GM19043 (cell line): ENCODE measurements around the gene RREB1.

Experiments
- ATAC-seq: cut with Tn5 transposase; IDR thresholded peaks from one replicate; pipeline ENCODE4 v1.9.1; 2021; ENCODE audit warnings: low read depth; ENCODE audit not compliant: unreplicated experiment

Gene RREB1

GRCh38 chr6:7207720-7208119 is 100.0 kb downstream of the RREB1 start:
- no peak for ATAC-seq

GRCh38 chr6:7213416-7213815 is 105.7 kb downstream of the RREB1 start:
- no peak for ATAC-seq

- no peak for ATAC-seq
Measured at GRCh38 chr6:7214468-7214867, 106.7 kb downstream of the RREB1 start.

- no peak for ATAC-seq
Measured at GRCh38 chr6:7215131-7215530, 107.4 kb downstream of the RREB1 start.

GRCh38 chr6:7215798-7216231 is 108.1 kb downstream of the RREB1 start:
- ATAC-seq: no peak

- ATAC-seq: no peak
Measured at GRCh38 chr6:7216941-7217621, 109.3 kb downstream of the RREB1 start.

GRCh38 chr6:7218406-7218988 is 110.7 kb downstream of the RREB1 start:
- no peak for ATAC-seq

GRCh38 chr6:7219310-7219709 is 111.5 kb downstream of the RREB1 start:
- no peak for ATAC-seq

GRCh38 chr6:7222197-7222596 is 114.4 kb downstream of the RREB1 start:
- ATAC-seq: no peak

- ATAC-seq: no peak
Measured at GRCh38 chr6:7224731-7225130, 117.0 kb downstream of the RREB1 start.

- ATAC-seq: no peak
Measured at GRCh38 chr6:7228662-7229375, 121.1 kb downstream of the RREB1 start.

GRCh38 chr6:7229376-7230326 is 121.9 kb downstream of the RREB1 start:
- ATAC-seq: no peak

- no peak for ATAC-seq
Measured at GRCh38 chr6:7230327-7230691, 122.5 kb downstream of the RREB1 start.

- ATAC-seq: no peak
Measured at GRCh38 chr6:7230956-7231713, 123.4 kb downstream of the RREB1 start.

- no peak for ATAC-seq
Measured at GRCh38 chr6:7232351-7232750, 124.6 kb downstream of the RREB1 start.

GRCh38 chr6:7234547-7234946 is 126.8 kb downstream of the RREB1 start:
- ATAC-seq: no peak

- ATAC-seq: no peak
Measured at GRCh38 chr6:7235712-7236305, 128.0 kb downstream of the RREB1 start.

- ATAC-seq: no peak
Measured at GRCh38 chr6:7236306-7237209, 128.8 kb downstream of the RREB1 start.
